Activated CD8-positive, alpha-beta memory T cell treated with anti-CD3 and anti-CD28 coated beads for 1 hour (primary cell): ENCODE measurements around the gene TSC2.

Experiments used
- DNase-seq, 2 donors: peaks; one replicate each; pipeline ENCODE4 v3.0.0-alpha.2; 2020; ENCODE audit warnings: low read depth in 1 of 2; ENCODE audit errors: extremely low read depth in 1 of 2

Gene TSC2

GRCh38 chr16:2042986-2043666 is 4.7 kb upstream of the TSC2 start:
- no peak for DNase-seq

GRCh38 chr16:2043667-2044451 is 3.9 kb upstream of the TSC2 start:
- no peak for DNase-seq

GRCh38 chr16:2044541-2044940 is 3.2 kb upstream of the TSC2 start:
- DNase-seq: no peak

GRCh38 chr16:2045965-2046892 is 1.6 kb upstream of the TSC2 start:
- no peak for DNase-seq

- DNase-seq: no peak
Observed at GRCh38 chr16:2046893-2047329, 874 bp upstream of the TSC2 start.

- DNase-seq: no peak
Observed at GRCh38 chr16:2048116-2048543, 345 bp downstream of the TSC2 start.

GRCh38 chr16:2053211-2053610 is 5.4 kb downstream of the TSC2 start:
- no peak for DNase-seq

- no peak for DNase-seq
Observed at GRCh38 chr16:2053897-2054296, 6.1 kb downstream of the TSC2 start.

- DNase-seq: no peak
Observed at GRCh38 chr16:2054543-2055245, 6.9 kb downstream of the TSC2 start.

- no peak for DNase-seq
Observed at GRCh38 chr16:2056077-2056476, 8.3 kb downstream of the TSC2 start.

- DNase-seq: no peak
Observed at GRCh38 chr16:2056681-2057407, 9.1 kb downstream of the TSC2 start.

GRCh38 chr16:2057438-2057837 is 9.7 kb downstream of the TSC2 start:
- no peak for DNase-seq

GRCh38 chr16:2058420-2058819 is 10.6 kb downstream of the TSC2 start:
- DNase-seq: no peak

- DNase-seq: no peak
Observed at GRCh38 chr16:2058872-2059271, 11.1 kb downstream of the TSC2 start.

GRCh38 chr16:2060346-2060745 is 12.6 kb downstream of the TSC2 start:
- no peak for DNase-seq

- DNase-seq: no peak
Observed at GRCh38 chr16:2061023-2061422, 13.2 kb downstream of the TSC2 start.

- DNase-seq: no peak
Observed at GRCh38 chr16:2061526-2061925, 13.7 kb downstream of the TSC2 start.

GRCh38 chr16:2062801-2063200 is 15.0 kb downstream of the TSC2 start:
- DNase-seq: no peak

GRCh38 chr16:2063861-2064260 is 16.1 kb downstream of the TSC2 start:
- DNase-seq: no peak

- DNase-seq: no peak
Observed at GRCh38 chr16:2064368-2064945, 16.7 kb downstream of the TSC2 start.
